Frontal cortex (tissue), 4 donors: ENCODE results near the gene PPFIA4. TPM values are rescaled to one million over a fixed set of nuclear protein-coding genes. Genes with fewer than 3 reads are reported as not detected.

Experiments
- DNase-seq, 2 donors: peaks; one replicate each; pipeline ENCODE4 v3.0.0; 2012; ENCODE audit warnings: low spot score in 2 of 2
- FAIRE-seq: peaks from 2 replicates; lab custom pipeline; 2012; peaks lifted over from hg19 to GRCh38; lab: Jason Lieb, UNC
- total RNA-seq: library from RNA; depleted of rRNA; stranded (reverse); fragments of >200 nt; gene quantifications from one replicate; pipeline ENCODE4 v1.2.3, GENCODE V29; 2014
- donor health status: control.
- donor health status: control.
- donor health status: control.

PPFIA4 gene
- total RNA-seq, 1 donor from 2014 or later: 12.6 TPM

DNA sequence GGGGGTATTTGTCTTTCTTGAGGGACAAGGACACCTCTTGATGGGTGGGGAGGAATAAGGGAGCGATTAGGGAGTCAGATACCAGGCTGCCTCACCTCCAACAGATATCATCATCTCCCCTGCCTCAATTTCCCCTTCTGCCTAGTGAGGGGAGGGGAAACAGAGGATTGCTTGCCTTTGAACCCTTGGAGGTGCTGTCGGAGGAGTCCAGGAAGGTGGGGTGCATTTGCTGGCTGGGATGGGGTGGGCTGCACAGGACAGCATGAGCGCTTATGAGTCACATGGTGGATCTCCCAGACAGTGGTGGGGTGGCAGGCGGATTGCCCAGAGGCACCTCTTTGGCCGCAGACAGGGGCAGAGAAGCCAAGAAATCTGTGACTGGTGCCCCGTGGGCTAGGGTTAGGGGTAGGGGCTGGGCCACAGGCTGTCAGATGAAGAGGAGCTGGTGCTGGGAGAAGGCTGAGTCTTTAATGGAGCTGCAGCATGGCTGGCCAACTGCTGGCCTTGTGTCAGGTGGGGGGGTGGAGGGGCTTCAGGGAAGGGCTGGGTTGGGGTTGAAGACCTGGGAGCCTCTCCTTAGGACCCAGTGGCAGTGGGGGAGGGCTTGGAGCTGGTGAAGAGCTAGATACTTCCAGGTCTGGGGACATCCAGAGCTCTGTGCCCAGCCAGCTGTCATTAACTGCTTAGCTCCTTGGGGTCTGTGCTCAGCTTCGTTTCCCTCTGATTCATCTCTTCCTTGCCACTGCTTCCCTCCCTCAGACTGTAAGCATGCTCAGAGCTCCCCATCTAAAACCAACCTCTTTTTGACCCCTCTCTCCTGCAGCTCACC, 94.2 kb downstream of the PPFIA4 start:
- DNase-seq: no peak
- FAIRE-seq: no peak

- FAIRE-seq (no peak), DNase-seq (no peak)
Measured at GRCh38 chr1:203121186-203122015, 95.1 kb downstream of the PPFIA4 start.

DNA sequence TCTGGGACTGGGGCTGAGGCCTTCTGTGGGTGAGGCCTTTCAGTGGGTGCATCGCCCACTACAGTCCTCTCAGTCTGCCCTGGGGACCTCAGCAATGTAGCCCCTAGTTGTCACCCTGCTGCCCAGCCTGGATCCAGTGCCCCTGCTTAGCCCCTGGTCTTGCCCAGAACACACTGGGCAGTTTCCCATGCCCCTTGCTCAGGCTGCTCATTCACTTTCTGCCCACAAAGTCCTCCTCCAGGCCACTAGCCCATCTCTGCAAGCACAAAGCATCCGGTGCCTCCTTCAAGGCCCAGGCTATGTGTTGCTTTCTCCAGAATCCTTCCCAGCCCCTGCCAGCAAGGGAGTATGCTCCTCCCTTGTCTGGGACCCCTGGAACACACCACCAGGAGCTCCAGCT, 95.9 kb downstream of the PPFIA4 start:
- DNase-seq (no peak), FAIRE-seq (no peak)

GRCh38 chr1:203124011-203124410, 97.7 kb downstream of the PPFIA4 start:
- no peak for FAIRE-seq
- DNase-seq: no peak

DNA sequence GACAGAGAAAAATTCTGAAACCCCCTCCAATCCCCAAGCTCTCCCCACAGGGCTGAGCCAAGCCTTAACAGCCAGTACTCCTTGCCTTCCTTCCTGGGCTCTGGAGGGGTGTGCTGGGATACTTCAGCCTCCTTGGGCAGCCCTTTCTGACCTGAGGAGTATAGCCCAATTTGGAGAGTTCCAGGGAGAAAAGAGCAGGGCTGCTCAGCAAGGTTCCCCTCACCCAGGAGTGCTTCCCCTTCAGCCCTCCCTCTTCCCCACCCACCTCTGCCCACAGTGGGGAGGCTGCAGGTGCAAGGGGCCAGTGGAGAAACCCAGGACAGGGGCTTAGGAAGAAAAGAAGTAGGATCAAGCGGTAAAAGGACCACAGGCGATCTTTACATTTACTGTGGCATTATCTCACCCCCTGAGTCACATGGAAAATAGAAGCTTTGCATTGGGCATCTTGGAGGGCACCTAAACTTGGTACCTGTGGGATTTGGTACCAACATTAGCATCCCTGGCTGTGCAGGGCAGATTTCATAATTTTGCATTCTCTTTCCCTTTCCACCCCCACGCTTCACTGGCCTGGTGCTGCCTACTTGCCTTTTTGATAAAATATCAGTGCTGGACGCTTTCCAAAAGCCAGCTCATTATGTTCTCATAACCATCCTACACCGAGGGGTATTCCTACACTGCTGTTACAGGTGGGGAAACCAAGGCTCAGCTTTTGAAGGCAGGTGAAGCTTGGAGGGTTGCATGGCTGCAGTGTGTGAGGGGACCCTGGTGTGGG, 98.4 kb downstream of the PPFIA4 start:
- FAIRE-seq: no peak

GRCh38 chr1:203126151-203126865, 100.0 kb downstream of the PPFIA4 start:
- DNase-seq (peak in 1 of 2 donors; percentile 33), FAIRE-seq (no peak)

More for the DNA sequence above, 98.4 kb downstream of the PPFIA4 start:
- DNase-seq: no peak

DNA sequence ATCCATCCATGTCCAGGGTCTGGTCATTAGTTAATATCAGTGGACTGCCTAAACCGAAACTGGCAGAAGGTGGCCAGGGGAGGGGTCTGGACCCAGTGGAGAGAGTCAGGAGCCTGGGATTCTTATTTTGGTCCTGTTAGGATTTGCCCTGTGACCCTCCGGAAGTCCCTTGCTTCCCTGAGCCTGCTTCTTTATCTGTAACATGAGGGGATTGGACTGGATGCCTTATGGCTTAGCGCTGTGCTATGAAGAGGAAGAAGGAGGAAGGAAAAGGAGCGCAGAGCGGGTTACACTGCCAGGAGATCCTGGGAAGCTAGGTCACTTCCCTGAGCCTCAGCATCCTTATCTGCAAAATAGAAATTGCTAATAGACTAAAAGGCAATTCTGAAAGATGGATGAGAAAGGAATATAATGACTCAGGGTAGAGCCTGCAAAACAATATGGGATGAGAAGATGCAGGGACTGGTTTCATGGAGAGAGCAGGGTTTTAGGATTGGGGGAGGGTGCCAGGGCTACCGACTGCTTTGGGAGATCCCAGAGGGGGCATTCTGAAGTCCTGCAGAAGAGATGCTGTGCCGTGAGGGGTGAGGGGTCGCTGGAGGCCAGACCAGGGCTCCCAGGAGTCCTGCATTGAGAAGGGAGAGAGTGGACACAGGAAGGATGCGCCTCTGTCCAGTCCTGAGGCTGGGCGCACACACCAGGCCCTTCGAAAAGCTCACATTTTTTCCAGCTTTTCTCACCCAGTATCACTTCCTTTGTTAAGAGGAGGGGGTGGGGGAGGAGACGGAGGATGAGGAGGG, 100.8 kb downstream of the PPFIA4 start:
- no peak for DNase-seq
- FAIRE-seq: no peak

DNA sequence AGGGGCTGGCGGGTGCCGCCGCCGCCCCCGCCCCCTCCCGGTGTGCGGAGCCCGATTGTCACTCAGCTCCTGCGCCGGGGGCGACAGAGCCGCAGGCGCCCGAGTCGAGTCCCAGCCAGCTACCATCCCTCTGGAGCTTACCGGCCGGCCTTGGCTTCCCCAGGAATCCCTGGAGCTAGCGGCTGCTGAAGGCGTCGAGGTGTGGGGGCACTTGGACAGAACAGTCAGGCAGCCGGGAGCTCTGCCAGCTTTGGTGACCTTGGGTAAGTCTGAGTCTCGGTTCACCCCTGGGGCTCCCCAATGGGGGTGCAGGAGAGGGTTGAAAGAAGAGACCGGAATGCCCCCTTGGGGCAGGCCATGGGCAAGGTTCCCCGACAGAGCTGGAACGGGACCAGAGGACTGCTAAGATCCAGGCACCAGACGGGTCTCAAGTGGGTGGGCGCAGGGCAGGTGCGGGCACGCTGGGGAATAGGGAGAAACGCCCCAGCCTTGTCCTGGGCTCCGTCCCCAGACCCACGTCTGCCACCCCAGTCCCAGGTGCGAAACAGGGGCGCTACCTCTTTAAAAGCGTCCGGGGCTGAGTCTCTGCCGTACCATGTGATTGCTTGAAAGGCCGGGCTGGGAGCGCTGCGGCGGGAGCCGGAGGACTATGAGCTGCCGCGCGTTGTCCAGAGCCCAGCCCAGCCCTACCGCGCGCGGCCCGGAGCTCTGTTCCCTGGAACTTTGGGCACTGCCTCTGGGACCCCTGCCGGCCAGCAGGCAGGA, 101.6 kb downstream of the PPFIA4 start, which contains the start of gene ADORA1:
ADORA1 (plus strand) TSS at position 61 of the 765 bp plus-strand sequence. CDS start 1,116 bp downstream, outside the sequence.
- FAIRE-seq: no peak
- peak; percentile 74 for DNase-seq

- DNase-seq (no peak), FAIRE-seq (no peak)
Measured at GRCh38 chr1:203128431-203128715, 102.1 kb downstream of the PPFIA4 start.

Other genes with a start within 250 kb of the PPFIA4 start
- 148 TPM for gene KDM5B, start 218.1 kb upstream of the PPFIA4 start, total RNA-seq
- gene PCAT6, start 215.5 kb upstream of the PPFIA4 start, total RNA-seq: not detected
- 15.5 TPM for gene RABIF, start 137.3 kb upstream of the PPFIA4 start, total RNA-seq
- gene KLHL12, start 99.3 kb upstream of the PPFIA4 start, total RNA-seq: 43.6 TPM
- gene ADIPOR1, start 68.2 kb upstream of the PPFIA4 start, total RNA-seq: 51.4 TPM
- gene CYB5R1, start 59.2 kb upstream of the PPFIA4 start, total RNA-seq: 21.2 TPM
- 147 TPM for gene TMEM183A, start 19.1 kb upstream of the PPFIA4 start, total RNA-seq
- gene MYOG, start 59.5 kb downstream of the PPFIA4 start, total RNA-seq: under 0.01 TPM
- 11.0 TPM for gene ADORA1, start 101.2 kb downstream of the PPFIA4 start, total RNA-seq
- not detected for gene MYBPH, start 149.3 kb downstream of the PPFIA4 start, total RNA-seq
- gene CHI3L1, start 160.2 kb downstream of the PPFIA4 start, total RNA-seq: not detected
- gene CHIT1, start 203.2 kb downstream of the PPFIA4 start, total RNA-seq: 1.6 TPM